Measurements from ENCODE around the gene ZIC4.

The ZIC4 gene

DNA sequence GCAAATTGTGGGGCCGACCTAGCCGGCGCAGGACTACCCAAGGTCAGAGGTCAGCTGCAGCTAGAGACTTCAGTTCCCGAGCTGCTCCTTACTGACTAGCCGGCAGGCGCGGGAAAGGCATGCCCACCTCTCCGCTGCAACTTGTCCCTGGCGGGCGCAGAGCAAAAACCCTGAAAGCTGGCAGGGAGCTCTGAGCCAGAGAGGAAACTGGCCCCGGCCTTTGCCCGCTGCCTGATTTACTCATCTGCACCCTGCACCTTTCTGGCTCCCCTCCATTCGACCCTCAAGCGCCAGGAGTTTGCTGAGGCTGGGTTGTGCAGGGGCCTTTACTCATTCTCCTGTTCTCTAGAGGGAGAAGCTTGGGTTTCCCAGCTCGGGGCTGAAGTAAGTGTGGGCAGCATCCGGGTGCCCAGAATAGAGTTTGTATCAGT lies 1.5 kb downstream of the ZIC4 start:
- DNase-seq (ENCODE audit: low spot score), result no peak

DNA sequence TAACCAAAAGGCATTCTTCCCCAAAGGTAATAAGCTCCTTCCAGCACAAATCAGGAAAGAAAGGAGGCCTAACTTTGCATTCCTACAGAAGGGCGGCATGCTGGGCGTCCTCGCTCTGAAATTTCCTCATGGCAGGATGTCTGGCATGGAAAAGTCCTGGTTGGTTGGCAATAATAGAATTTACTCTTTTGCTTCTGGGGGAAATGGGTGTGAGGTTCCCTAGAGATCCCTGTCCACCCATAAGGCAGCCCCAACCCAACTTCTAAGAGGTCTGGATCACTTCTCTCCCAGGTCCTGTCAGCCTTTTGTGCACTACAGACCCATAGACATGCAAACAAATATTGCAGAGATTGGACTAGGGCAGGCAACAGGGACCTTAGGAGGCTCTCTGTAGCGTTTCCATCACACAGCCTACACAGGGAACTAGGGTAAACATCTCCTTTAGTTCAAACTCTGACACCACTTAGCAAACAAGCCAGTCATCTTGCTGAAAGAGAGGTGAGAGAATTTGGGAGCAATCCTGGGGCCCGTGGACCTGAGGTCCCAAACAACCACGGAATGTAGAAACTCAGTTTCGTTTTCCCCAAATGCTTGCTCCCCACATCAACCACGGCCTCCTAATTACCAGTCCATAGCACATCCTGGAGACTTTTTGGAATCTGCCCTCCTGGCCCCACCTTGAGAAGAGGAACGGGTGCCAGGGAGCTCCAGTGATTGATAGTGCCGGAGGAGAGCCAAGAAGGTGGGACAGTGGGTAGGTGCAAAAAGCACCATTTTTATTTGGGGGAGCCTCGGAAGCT lies 2.1 kb downstream of the ZIC4 start:
- DNase-seq (ENCODE audit: low spot score), result no peak

DNA sequence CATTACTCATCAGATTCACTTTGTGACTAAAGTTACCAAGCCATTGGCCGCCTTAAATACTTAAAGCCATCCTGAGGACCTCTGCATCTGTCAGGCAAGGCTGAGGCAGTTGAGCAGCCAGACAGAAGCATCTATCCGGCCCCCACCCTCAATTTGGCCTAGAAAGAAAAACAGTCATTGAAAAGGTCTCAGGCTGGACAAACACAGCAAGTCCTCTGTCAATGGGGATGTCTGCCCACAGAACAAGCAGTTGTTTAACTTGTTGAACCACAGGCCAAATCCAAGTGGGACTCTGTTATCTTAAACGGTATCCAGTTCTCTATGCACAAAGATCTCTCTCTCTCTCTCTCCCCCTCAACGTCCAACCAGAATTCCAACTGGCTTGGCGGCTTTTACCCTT lies 2.8 kb downstream of the ZIC4 start:
- no peak for DNase-seq (ENCODE audit: low spot score)

DNA sequence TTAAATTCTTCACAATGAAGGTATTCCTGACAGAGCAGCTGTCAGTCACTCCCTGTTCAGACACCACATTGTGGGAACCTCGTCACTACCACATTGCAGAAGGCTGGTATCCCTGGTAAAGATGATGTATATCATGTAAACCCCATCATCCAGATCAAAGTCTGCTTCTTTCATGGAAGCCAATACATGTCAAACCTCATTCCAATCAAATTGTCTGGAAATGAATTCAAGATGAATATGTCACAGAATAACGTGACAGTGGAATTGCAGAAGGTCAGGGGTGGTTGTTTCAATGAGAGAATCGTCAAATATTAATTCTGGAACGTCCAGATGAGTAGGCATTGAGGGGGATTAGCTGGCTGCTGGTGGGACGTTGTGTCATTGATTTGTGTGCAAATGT lies 4.2 kb downstream of the ZIC4 start:
- no peak for DNase-seq (ENCODE audit: low spot score)

DNA sequence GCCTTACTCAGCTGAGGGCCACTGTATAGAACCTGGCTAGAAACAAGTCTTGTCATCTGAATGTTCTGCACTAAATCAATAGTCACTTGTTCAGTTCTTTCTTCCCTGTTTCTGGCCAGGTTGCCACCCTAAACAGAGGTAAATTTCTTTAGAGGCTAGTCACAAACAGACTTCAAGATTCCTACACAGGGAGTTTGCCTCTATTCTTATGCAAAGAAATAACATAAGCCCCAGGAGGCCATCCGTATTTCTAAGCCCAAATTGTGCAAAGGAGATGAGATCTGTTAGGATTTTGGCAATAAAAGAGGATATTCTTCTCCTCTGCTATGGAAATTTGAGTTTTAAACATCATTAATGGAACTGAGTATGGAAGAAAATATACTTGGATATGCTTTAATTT lies 4.9 kb downstream of the ZIC4 start:
- DNase-seq (ENCODE audit: low spot score), result no peak

DNA sequence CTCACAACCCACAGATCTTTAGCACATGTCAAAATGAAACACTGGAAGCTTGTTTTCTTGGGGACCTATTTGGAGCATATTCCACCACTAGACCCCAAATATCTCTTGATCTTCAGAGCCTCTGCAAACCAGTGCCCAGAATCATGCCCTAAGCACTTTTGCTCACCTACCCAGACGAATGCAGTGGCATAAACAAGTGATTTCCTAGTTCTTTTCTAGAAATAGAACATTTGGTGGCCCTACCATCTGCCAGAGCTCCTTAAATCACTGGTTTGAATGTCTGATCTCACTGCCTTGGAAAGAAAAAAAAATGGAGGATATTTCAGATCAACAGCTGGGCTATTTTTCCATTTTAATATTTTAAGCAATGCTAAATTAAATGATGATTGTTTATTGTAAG lies 5.3 kb downstream of the ZIC4 start:
- DNase-seq (ENCODE audit: low spot score), result no peak

DNA sequence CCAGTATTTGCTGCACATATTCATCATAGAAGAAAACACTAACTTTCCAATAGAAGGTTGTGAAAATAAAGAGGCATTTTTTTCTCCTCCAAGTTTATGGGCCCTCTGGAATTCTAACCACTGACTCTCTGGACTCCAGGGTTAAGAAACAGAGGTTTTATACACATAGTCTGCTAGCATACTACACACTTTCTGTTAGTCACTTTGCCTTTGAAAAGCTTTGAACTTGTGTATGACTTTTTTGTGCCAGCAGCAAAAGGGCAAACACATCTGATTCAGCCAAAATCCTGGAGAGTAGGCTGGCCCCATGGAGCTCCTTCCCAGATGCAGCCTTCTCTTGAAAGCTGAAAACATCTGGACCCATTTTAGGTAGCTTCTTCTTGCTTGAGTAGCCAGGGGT lies 6.2 kb downstream of the ZIC4 start:
- no peak for DNase-seq (ENCODE audit: low spot score)

DNA sequence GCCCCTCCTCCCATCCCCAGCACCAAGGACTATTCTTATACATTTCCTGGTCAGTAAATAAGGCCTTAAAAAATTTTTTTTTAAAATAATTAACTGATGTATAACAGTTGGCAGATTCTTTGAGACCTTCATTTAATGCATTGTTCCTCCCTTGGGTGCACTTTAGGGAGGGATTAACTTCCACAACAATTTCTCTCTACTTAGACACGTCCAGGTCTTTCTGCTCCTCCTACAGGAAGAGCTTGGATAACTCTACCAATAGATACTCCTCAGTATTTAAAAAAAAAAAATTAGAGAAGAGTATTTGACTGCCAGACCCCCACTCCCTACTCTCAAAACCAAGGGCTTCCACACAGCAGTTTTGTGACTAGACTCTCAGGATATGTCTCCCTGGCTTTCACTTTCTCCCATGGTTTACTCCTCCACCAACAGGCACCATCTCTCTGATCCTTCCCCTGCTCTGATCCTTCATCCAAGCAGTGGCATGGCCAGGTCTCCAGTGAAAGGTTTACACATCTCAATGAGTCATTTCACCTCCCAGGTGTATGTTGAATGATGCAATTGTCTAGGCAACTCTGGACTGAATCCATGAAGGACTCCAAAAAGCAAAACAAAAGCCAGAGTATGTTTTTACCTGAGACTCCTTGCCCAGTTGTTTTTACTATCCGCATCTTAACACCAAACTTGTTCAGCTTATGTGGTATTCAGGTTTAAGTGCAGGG lies 7.4 kb downstream of the ZIC4 start:
- DNase-seq (ENCODE audit: low spot score), result no peak

DNA sequence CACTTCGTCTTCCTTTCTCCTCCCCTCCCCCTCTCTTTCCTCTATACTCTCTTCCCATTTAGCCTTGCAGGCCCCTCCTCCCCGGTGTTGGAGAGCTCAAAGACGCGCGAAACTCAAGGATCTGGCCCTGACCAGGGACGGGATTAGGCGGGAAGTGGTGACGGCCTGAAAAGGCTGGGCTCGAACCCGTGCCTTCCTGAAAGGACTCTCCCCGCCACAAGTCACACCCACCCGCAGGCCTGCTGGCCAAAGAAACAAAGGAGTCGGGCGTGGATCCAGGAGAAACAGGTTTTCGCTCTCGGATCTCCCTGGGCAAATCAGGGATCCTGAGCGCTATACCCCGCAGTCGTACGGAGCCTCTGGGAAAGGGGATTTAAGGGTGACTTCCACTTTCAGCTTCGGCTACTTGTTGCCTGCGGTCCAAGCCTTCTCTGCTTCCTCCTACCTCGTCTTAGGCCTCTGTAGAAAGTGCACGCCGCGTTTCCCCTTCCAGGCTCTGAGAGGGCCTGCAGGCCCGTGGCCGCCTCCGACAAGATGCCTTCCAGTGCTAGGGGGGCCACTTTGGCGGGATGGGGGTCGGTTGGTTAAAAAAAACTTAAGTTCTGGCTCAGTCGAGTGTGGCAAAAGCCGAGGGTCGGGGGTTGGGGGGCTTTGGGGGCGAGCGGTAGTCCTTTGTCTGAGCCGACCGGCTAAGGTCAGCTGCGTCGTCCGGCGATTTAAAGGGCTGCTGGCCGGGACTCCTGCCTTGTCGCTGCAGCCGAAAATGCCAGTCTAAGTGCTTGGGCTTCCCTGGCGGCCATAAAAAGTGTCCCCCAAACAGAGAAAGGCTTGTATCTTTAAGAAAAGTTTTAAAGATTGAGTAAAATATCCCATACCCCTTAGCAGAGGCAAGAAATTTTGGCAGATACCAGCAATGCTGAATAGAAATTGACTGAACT lies 8.2 kb downstream of the ZIC4 start:
- DNase-seq (ENCODE audit: low spot score), result no peak

DNA sequence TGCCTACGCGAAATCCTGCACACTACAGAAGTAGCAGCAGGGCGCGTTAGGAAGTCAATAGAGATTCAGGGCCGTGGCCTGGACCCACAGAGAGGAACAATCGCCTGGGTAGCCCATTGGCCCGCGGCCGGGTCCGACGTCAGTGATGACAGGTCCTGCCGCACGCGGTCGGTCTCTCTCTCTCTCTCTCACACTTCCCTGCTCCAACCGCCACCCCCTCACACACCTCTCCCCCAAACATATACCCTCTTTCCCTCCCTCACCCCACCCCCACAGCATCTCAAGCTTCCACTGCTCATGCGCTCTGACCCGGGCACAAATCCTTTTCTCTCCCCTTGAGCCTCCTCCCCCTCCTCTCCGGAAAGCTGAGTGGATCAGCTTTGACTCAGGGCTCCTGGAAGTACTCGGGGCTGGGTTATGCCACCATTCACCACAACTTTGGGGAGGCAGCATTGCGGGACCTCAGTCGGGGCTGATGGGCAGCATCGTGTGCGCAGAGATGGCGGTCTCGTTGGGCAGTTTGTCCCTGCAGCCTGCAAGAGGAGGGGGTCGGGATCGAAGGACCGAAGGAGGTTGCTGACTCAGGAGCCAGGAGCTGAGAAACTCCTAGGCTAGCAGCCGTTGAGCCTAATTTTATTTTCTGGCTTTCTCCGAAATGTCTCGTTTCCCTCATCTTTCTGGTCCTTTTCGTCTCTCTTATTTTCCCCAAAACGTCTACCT lies 9.0 kb downstream of the ZIC4 start:
- no peak for DNase-seq (ENCODE audit: low spot score)

DNA sequence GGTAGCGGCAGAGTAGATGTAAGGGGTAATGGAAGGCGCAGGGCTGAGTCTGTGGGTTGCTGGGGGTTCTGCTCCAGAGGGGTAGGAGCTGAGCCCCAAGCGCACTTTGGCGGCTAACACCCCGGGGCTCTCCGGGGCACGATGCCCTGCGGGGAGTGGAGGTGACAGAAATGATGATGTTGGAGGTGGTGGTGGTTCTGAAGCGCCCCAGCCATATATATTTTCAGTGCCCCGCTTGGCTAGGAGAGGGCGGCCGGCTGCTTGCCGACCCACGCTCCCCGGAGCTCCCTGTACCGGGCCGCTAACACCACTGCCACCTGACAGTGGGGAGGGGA lies 9.7 kb downstream of the ZIC4 start:
- no peak for DNase-seq (ENCODE audit: low spot score)

DNA sequence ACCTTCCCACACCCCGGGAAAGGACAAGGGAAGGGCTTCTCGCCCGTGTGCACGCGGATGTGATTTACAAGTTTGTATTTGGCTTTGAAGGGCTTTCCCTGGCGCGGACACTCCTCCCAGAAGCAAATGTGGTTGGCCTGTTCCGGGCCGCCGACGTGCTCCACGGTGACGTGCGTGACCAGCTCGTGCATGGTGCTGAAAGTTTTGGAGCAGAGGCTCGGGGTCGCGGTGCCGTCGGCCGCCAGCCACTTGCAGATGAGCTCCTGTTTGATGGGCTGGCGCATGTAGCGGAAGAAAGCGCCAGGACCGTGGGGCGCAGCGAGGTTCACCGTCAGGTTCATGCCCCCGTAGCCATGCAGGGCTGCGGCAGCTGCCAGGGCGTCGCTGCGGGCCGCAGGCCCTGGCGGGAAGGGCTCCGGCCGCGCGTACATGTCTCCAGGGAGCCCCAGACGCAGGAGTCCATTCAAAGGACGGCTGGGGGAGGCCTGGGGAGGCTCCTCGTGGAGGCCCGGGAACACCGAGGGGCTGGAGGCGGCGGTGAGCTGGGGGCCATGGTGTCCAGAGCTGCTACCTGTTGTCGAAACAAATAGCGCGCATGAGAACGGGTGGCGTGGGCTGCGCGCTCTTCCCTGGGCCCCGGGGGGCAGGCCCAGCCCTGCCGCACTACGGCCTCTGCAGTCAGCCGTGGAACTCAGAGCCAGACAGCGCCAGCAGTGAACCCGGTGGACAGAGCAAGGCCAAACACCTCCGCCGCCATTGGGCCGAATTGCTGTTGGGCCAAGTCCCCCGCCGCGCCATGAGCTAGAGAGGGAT lies 10.2 kb downstream of the ZIC4 start:
- DNase-seq (ENCODE audit: low spot score), result no peak

DNA sequence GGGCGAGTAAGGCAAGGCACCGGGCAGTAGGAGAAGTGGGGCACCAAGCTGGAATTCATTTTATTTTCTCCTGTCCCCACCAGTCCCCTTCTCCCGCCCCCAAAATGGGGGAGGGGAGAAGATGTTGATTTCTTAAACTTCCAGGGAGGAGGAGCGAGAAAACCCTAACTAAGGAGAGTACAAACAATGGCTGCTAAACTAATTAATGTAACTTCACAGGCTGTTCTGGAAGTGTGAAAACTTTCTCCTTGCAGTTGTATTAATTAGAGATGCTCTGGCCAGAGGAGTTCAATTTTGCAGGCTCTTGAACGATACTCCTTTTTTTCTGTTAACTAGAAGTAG lies 11.5 kb downstream of the ZIC4 start:
- no peak for DNase-seq (ENCODE audit: low spot score)

DNA sequence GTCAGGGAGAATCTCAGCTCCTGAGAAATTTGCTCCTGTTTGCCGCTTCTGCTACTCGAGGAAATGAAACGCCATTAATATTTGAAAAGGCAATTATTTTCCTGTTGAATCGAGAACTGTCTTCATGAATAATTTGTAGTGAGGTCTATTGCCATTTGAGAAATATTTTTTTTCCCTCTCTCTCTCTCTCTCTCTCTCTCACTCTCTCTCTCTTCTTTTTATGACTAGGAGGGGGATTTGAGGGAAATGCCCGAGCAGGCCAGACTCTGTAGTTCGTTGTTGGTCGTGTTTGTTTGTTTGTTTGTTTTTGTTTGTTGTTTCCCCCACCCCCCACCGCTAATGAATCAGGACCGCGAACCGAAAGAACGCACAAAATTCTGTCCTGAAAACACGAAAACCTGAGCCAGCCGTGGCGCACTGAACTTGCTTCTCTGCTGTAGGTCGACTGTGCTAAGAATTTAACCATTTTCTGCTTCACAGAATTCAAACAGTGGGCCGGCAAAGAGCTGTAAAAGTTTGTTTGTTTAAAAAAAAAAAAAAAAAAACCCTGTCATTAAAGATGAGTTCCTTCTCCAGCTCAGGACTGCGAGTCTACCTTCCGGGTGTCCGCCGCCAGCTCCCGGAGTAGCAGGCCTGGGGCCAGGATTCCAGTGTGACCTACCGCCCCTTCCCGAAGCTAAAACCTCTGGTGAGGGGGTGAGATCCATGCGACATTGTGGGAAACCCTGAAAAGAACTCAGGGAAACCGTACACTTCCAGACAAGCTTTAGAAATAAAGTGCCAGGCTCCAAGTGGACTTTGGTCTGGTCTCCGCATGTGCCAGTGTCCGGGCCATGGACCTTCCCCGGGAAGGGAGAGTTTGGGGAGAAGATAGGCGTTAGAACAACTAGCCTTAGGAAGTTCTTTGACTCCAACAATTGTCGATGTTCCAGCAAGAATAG lies 12.1 kb downstream of the ZIC4 start:
- no peak for DNase-seq (ENCODE audit: low spot score)

DNA sequence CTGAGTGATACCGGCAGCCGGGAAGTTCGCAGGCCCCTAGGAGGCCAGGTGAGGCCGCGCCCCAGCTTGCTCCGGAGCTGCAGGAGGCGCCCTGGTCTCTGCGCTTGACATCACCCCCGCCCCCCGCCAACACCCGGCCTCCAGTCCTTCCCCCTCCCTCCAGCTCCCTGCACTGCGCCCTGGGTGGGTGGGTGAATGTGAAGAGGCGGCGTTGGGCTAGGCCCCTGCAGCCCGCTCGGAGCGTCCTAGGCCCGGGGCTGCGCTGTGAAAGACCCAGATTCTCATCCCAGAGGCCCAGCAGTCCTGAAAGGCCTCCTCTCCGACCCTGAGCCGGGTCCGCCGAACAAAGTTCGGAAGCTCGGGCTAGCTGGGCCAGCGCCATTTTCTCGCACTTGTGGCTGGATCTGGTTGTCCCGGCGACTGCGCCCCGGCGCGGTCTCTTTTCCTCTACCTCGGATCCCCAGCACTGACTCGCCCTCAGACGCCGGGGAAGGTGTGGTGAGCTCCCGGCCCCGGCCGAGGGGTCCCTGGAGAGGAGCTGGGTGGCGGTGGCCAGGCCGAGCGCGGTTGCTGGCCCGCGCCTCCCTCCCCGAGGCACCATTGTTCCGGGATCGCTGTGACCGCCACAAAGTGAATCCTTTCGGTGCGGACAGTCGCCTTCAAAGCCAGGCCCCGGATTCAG lies 12.9 kb downstream of the ZIC4 start:
- no peak for DNase-seq (ENCODE audit: low spot score)

DNA sequence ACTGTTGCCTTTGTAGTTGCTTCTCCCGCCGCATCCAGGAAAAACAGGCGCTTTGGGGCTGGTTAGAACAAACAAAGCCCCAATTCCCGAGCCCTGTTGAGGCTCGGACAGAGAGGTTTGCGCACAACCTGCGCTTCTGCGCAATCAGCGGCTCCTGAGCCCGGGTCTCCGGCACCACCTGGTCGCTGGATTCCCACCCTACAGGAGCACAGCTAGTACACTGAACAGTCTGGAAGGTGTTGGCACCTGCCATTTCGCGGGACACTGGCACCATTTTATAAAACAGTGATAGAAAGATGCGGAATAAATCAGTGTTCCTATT lies 13.8 kb downstream of the ZIC4 start:
- DNase-seq (ENCODE audit: low spot score), result no peak

DNA sequence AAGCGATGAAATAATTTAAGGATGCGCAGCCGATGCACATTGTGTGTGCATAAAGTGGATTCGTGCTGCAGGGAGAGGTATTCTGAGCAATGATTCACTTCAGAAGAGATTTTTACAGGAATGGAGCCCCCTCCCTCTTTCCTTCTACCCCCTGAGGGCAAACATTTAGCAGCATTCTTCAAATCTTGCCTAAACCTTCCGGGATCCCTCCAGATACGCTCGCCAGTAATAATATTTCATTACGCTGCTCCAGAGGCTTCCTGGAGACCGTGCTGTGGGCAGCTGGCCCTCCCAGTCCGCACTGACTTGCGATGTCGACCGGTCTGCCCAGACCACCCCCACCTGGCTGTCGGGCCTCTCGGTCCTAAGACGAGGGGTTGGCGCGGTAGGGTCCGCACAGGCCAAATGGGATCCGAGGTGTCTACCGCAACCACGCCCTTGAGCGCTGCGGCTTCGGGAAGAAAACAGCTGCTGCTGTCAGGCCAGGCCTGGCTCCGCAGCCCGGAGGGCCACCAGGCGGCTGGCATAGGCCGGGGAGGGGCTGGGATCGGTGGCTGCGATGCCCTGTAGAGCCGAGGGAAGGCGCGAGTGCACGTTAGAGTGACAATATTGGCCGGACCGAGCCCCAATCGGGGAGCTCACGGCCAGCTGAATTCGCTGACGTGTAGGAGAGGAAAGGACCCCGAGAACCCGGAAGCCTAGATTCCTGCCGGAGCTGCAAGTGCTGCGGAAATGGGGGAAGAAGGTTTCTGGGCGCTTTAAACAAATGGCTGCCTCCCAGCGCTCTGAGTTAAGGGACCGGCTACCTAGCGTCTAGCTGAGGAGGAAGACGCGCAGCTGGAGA lies 14.3 kb downstream of the ZIC4 start:
- DNase-seq (ENCODE audit: low spot score), result no peak

DNA sequence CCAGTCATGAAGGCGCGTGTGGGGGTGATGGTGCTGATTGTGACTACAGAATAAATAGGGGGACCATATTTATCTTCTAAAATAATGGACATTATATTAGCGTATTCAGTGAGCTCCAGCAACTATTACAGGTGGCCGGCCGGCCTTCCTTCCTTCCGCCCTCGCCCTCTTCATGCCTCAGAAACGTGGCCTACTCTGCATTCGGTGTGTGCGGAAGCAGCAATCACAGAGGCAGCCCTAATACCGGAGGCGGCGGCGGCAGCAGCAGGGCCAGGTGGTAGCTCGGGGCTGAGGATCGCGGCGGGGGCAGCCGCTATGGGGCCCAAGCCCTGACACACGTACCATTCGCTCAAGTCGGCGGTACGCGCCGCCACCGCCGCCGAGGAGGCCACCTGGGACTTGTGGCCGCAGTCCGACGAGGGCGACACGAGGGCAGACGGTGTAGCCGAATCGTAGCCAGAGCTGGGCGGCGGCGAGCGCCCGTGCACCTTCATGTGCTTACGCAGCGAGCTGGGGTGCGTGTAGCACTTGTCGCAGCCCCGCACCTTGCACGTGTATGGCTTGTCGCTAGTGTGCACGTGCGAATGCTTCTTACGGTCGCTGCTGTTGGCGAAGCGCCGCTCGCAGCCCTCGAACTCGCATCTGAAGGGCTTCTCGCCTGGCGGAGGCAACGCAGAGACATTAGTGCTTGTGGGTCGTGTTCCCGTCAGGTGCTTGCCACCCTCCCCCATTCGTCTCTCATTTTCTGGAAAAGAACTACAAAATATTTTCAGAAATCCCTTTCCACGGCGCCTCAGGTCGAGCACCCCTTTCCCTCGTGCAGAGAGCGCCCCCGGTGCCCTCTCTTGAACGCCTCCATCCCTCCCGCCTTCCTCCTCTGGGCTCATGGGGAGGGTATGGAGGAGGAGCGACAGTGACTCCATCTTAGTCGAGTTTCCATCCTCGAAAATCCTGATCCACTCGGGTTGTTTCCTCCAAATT lies 15.5 kb downstream of the ZIC4 start:
- no peak for DNase-seq (ENCODE audit: low spot score)
